Measurements from ENCODE around the gene CHURC1. TPM values are rescaled to one million over a fixed set of nuclear protein-coding genes. Genes with fewer than 3 reads are reported as not detected.

Gene CHURC1
- total and polyA plus RNA-seq, 3 donors from 2014 or later: 53.5 to 62.8 (median 55.7) TPM

GRCh38 chr14:64948612-64949210, 34.5 kb downstream of the CHURC1 start:
- no peaks in the 10 kb centered on the region for H3K9me3 ChIP-seq
- no peak overlapping the region for H3K4me3 ChIP-seq
- DNase-seq: no peak
- no peaks in the 10 kb centered on the region for H3K4me1 ChIP-seq
- intact Hi-C loops (cut with DNase I; ENCODE audit: low total_unique reads): no loop called here
- TF ChIP-seq CTCF (IDR thresholded peaks at IDR 0.05): no peak
- no peak for TF ChIP-seq POLR2A (IDR thresholded peaks at IDR 0.05)
- H3K36me3 ChIP-seq (ENCODE audit: low read depth, missing control alignments): no peaks in the 10 kb centered on the region
- H3K27ac ChIP-seq: no peak overlapping the region
- H3K27me3 ChIP-seq: no peaks in the 10 kb centered on the region
- WGBS, 2 donors: 82 to 90% methylated on average over 8 of the region's 8 CpGs

- H3K27me3 ChIP-seq: no peaks in the 10 kb centered on the region
- no peaks in the 10 kb centered on the region for H3K4me1 ChIP-seq
- DNase-seq: no peak
- WGBS, 2 donors: 86 to 97% methylated on average over 8 of the region's 8 CpGs
- TF ChIP-seq POLR2A (IDR thresholded peaks at IDR 0.05): no peak
- TF ChIP-seq CTCF (IDR thresholded peaks at IDR 0.05): no peak
- no peak overlapping the region for H3K4me3 ChIP-seq
- no peaks in the 10 kb centered on the region for H3K9me3 ChIP-seq
- H3K36me3 ChIP-seq (ENCODE audit: low read depth, missing control alignments): no peaks in the 10 kb centered on the region
- no peak overlapping the region for H3K27ac ChIP-seq
- intact Hi-C loops (cut with DNase I; ENCODE audit: low total_unique reads): no loop called here
Observed at GRCh38 chr14:64950889-64951288, 36.6 kb downstream of the CHURC1 start.

GRCh38 chr14:64951291-64951690, 37.0 kb downstream of the CHURC1 start:
- 95 to 98% methylated on average over 8 of the region's 8 CpGs for WGBS, 2 donors
- no peak for TF ChIP-seq POLR2A (IDR thresholded peaks at IDR 0.05)
- no peak for TF ChIP-seq CTCF (IDR thresholded peaks at IDR 0.05)
- intact Hi-C loops (cut with DNase I; ENCODE audit: low total_unique reads): no loop called here
- no peaks in the 10 kb centered on the region for H3K9me3 ChIP-seq
- no peak overlapping the region for H3K27ac ChIP-seq
- no peaks in the 10 kb centered on the region for H3K36me3 ChIP-seq (ENCODE audit: low read depth, missing control alignments)
- H3K27me3 ChIP-seq: no peaks in the 10 kb centered on the region
- H3K4me1 ChIP-seq: no peaks in the 10 kb centered on the region
- no peak for DNase-seq
- no peak overlapping the region for H3K4me3 ChIP-seq

GRCh38 chr14:64951724-64952123, 37.5 kb downstream of the CHURC1 start:
- H3K4me3 ChIP-seq: no peak overlapping the region
- no peaks in the 10 kb centered on the region for H3K4me1 ChIP-seq
- H3K27me3 ChIP-seq: no peaks in the 10 kb centered on the region
- H3K9me3 ChIP-seq: no peaks in the 10 kb centered on the region
- TF ChIP-seq POLR2A (IDR thresholded peaks at IDR 0.05) (no peak), CTCF (IDR thresholded peaks at IDR 0.05) (no peak)
- H3K36me3 ChIP-seq (ENCODE audit: low read depth, missing control alignments): no peaks in the 10 kb centered on the region
- H3K27ac ChIP-seq: no peak overlapping the region
- DNase-seq: no peak
- intact Hi-C loops (cut with DNase I; ENCODE audit: low total_unique reads): no loop called here

- WGBS, 2 donors: 77 to 83% methylated on average over 7 of the region's 7 CpGs
- H3K4me3 ChIP-seq: no peak overlapping the region
- TF ChIP-seq POLR2A (IDR thresholded peaks at IDR 0.05) (no peak), CTCF (IDR thresholded peaks at IDR 0.05) (no peak)
- no peaks in the 10 kb centered on the region for H3K9me3 ChIP-seq
- no peak overlapping the region for H3K27ac ChIP-seq
- intact Hi-C loops (cut with DNase I; ENCODE audit: low total_unique reads): no loop called here
- no peaks in the 10 kb centered on the region for H3K27me3 ChIP-seq
- no peaks in the 10 kb centered on the region for H3K36me3 ChIP-seq (ENCODE audit: low read depth, missing control alignments)
- DNase-seq: no peak
- no peaks in the 10 kb centered on the region for H3K4me1 ChIP-seq
Observed at GRCh38 chr14:64952598-64953309, 38.5 kb downstream of the CHURC1 start.

Data from testis (tissue), 3 donors.